GM19193 (cell line): ENCODE results near the gene RNF213.

Experiments used
- POLR2A ChIP-seq: IDR thresholded peaks from 4 replicates; pipeline ENCODE4 v1.6.1; 2011; ENCODE audit not compliant: insufficient read depth, insufficient read length; ENCODE audit errors: extremely low read depth

RNF213 gene

GRCh38 chr17:80242505-80242904 is 18.1 kb upstream of the RNF213 start:
- no peak for TF ChIP-seq POLR2A

GRCh38 chr17:80243526-80244433 is 16.9 kb upstream of the RNF213 start:
- TF ChIP-seq POLR2A, result no peak

GRCh38 chr17:80244871-80245509 is 15.7 kb upstream of the RNF213 start:
- TF ChIP-seq POLR2A, result no peak

GRCh38 chr17:80245566-80246265 is 14.9 kb upstream of the RNF213 start:
- no peak for TF ChIP-seq POLR2A

GRCh38 chr17:80246266-80246681 is 14.4 kb upstream of the RNF213 start:
- TF ChIP-seq POLR2A, result no peak

GRCh38 chr17:80246726-80247125 is 13.9 kb upstream of the RNF213 start:
- no peak for TF ChIP-seq POLR2A

- TF ChIP-seq POLR2A, result no peak
These were observed 13.1 kb upstream of the RNF213 start for GRCh38 chr17:80247561-80247960.

GRCh38 chr17:80248001-80248893 is 12.4 kb upstream of the RNF213 start:
- TF ChIP-seq POLR2A, result no peak

GRCh38 chr17:80248894-80249710 is 11.6 kb upstream of the RNF213 start:
- TF ChIP-seq POLR2A, result no peak

- TF ChIP-seq POLR2A, result no peak
These were observed 8.7 kb upstream of the RNF213 start for GRCh38 chr17:80251966-80252365.

- no peak for TF ChIP-seq POLR2A
These were observed 7.8 kb upstream of the RNF213 start for GRCh38 chr17:80252871-80253270.

- TF ChIP-seq POLR2A, result no peak
These were observed 6.8 kb upstream of the RNF213 start for GRCh38 chr17:80253631-80254395.
